Stimulated activated CD4-positive, alpha-beta T cell treated with anti-CD3 and anti-CD28 coated beads, TNF-alpha, amount 100 ng/mL, for 48 hours (primary cell): ENCODE measurements around the gene GPC2.
A peak's percentile ranks its signal among the peaks of the same experiment; 100 is the strongest.
"Not testable (repeated sequence)": the region's sequence is repeated elsewhere in the genome, so short reads cannot be mapped to it uniquely, and the experiment has no call there.

Source experiments
- DNase-seq, 3 donors: peaks; one replicate each; pipeline ENCODE4 v3.0.0-alpha.2; 2020; ENCODE audit warnings: low read depth in 3 of 3

Gene GPC2

DNA sequence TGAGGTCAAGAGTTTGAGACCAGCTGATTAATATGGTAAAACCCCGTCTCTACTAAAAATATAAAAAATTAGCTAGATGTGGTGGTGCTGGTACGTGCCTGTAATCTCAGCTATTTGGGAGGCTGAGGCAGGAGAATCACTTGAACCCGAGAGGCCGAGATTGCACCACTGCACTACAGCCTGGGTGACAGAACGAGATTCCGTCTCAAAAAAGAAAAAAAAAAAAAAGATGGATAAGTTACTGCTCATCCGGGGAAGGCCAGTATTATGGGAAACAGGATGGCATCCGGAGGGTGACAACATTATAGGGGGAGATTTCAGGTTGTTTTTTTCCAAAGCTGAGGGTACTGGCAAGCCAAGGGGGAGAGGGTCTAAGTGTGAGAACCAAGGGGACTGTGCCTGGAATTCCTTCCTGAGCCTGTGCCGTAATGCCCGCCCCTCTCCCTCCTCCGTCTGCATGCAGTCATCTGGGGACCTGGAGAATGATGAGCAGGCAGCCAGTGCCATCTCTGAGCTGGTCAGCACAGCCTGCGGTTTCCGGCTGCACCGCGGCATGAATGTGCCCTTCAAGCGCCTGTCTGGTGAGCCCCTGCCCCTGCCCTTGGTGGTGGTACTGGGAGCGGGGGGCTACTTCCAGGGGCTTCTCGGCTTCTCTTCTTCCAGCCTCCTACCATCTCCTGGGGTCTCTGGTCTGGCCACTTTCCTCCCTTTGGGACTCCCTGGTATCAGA, 24.1 kb downstream of the GPC2 start:
- no peak for DNase-seq

DNA sequence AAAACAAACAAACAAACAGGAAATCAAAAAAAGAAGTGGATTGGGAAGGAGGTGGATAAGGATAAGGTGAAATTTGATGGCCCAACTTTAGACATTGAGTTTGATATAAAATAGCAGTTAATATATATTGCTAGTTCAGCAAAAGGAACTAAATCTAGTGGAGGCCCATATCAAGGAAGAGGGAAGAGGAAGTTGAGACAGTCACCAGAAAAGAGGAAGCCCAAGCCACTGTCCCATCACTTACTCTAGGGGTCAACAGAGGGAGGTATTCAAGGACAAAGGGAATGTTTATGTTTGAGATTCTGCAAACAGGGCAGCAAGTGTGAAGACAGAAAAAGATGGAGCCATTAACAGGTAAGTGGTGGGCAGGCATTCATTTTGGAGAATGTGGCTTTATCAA, 24.8 kb downstream of the GPC2 start:
- no peak for DNase-seq

DNA sequence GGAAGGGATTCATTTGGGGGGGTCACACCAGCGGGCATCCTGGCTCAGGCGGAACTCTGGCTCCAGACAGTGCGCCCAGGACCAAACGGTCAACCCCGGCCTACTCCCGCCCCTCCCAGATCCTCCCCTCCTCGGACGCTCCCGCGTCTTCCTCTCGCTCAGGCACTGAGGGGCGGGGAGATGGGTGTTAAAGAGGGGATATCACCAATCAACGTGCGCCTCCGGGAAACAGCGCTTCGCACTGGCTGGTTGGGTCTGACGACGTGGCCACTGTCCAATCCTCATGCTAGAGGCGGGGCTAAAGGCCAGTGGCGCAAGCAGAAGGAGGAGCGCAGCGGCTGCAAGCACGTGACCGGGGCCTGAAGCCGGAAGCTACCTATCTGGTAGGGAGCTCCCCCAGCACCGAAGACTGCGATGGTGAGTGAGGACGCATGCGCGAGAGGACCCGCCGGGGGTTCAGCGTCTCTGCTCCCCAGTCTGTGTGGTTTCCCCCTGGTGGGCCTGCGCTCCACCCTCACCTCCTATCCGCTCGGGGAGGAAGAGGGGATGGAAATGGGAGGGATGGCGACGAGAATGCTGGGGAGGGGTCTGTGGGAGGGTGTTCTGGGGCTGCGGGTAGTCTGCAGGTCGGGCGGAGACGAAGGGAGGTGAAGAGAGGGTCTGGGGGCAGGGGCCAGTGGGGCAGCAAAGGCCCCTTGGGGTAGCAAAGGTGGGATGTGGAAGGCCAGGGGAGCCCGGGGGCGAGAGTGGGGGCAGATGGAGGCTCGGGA, 28.4 kb downstream of the GPC2 start, which contains the start of gene LAMTOR4:
Gene LAMTOR4 (plus strand): TSS at position 360 of the 770 bp plus-strand sequence. CDS start 55 bp downstream, at position 415.
- DNase-seq: peak; percentile 95 to 98 (median 97)

DNA sequence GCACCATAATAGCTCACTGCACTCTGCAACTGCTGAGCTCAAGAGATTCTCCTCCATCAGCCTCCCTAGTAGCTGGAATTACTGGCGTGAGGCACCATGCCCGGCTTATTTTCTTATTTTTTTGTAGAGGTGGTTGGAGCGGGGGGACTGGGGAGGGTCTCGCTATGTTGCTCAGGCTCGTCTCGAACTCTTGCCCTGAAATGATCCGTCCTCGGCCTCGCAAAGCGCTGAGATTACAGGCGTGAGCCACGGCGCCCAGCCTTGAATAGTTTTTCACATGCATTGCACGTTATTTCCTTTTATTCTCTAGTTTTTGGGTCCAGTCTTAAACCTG, 29.0 kb downstream of the GPC2 start:
- DNase-seq: no peak

DNA sequence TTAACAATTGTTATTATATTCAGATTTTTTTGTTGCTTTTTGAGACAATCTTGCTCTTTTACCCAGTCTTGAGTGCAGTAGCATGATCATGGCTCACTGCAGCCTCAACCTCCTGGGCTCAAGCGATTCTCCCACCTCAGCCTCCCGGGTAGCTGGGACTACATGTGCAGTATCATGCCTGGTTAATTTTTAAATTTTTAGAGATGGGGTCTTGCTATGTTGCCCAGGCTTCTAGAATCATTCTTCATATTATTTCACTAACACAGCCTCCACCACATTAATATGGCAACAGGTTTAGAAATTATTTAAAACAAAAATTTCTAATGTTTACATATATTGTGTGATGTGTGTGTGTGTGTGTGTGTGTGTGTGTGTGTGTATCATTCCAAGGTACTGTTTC, 29.9 kb downstream of the GPC2 start:
- DNase-seq: no peak

DNA sequence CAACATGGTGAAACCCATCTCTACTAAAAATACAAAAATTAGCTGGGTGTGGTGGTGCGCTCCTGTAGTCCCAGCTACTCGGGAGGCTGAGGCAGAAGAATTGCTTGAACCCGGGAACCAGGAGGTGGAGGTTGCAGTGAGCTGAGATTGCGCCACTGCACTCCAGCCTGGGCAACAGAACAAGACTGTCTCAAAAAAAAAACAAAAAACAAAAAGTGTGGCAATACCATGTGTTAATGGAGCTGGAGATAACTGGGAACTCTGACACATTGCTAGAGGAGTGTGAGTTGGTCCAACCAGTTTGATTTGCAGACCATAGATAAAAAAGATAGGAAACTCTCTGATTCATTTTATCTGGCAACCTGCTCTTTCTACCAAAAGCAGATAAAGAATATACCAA, 30.8 kb downstream of the GPC2 start:
- not testable (repeated sequence) for DNase-seq

DNA sequence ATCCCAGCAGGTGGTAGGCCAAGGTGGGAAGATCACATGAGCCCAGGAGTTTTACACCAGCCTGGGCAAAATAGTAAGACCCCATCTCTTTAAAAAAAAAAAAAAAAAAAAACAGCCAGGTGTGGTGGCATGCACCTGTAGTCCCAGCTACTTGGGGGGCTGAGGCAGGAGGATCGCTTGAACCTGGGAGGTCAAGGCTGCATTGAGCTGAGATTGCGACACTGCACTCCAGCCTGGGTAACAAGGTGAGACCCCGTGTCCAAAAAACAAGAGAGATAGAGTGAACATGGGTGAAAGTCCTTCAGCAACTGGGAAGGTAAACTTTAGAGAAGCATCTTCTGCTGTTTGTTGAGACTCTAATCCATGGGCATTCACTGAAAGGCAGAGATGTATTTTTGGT, 34.7 kb downstream of the GPC2 start:
- DNase-seq: no peak

DNA sequence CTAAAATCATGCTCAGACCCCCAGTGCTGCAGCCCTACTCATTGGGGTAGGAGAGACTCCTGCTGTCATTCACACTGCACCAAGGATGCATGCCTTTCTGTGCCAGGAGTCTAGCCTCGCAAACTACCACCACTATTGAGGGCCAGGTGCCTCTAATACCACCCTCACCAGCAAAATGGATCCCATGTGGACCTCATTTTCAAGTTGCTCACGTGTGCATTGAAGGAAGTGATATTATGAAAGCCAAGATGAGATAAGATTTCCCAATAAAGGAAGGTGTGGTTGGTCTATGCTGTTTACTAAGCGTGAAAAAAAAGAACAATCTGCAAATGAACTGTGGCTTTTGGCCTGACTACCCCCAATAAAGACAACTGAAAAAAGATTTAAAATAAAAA, 35.6 kb downstream of the GPC2 start:
- DNase-seq: no peak

DNA sequence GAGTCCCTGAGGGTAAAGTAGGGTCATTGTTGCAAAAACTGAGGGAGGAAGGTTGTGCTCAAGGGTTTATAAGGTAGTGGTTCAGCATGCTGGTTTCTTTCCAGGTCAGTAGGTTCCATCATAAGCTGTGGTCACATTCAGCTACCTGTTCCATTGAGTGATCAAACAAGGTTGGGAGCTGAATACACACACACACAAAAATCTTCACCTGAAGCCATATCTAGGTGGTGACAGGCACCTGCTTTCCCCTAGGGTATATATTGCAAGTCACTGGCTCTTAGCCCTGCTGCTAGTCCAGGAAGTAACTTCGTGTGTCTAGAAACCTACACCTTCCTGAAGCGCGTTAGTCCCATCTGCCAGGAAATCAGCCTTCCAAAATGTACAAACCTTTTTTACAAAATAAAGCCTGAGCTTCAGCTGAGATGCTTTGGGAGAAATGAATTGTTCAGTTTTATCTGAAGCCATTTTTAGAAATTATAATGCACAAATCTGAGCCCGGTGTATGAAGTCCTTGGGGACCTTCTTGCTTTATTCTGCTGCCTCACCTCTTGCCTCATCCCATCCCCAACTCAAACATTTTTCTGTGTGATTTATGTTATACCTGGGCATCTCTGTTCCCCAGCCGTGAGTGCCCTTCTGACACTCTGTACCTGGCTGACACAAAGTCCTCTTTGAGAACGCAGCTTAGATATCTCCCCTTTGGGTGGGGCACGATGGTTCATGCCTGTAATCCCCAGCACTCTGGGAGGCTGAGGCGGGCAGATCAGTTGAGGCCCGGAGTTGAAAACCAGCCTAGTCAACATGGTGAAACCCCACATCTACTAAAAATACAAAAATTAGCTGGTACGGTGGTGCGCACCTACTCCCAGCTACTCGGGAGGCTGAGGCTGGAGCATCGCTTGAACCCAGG, 39.1 kb downstream of the GPC2 start:
- no peak for DNase-seq

DNA sequence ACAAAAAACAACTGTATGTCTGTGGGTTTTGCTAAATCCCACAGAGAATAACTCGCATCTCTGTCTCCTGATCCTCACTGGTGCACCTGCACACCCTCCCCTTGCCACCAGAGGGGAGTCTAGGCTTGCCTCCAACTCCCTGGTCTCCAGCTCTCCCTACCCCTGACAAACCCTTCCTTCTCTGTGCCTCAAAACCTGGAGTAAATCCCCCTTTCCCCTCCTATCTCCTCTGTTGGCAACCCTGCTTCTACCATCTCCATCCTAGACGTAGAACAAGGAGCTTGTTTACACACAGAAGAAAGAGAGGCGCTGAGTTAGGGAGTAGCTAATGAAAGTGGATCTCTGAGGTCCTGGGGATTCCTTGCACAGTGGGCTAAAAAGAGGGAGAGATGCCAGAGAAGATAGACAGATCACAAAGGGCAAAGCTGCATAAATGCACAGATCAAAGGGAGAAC, 44.5 kb downstream of the GPC2 start:
- DNase-seq: peak in 1 of 3 donors; percentile 58

DNA sequence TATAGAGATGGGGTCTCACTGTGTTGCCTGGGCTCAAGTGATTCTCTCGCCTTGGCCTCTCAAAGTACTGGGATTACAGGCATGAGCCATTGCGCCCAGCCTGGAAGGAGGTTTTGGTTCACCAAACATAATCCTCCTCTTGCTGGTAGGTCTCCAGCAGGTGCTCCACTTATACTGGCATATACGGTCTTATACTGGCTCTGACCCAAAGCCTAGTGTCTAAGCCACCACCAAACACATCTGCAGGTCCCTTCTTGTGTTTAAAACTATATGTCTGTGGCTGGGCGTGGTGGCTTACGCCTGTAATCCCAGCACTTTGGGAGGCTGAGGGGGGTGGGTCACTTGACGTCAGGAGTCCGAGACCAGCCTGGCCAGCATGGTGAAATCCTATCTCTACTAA, 45.1 kb downstream of the GPC2 start:
- DNase-seq: no peak

DNA sequence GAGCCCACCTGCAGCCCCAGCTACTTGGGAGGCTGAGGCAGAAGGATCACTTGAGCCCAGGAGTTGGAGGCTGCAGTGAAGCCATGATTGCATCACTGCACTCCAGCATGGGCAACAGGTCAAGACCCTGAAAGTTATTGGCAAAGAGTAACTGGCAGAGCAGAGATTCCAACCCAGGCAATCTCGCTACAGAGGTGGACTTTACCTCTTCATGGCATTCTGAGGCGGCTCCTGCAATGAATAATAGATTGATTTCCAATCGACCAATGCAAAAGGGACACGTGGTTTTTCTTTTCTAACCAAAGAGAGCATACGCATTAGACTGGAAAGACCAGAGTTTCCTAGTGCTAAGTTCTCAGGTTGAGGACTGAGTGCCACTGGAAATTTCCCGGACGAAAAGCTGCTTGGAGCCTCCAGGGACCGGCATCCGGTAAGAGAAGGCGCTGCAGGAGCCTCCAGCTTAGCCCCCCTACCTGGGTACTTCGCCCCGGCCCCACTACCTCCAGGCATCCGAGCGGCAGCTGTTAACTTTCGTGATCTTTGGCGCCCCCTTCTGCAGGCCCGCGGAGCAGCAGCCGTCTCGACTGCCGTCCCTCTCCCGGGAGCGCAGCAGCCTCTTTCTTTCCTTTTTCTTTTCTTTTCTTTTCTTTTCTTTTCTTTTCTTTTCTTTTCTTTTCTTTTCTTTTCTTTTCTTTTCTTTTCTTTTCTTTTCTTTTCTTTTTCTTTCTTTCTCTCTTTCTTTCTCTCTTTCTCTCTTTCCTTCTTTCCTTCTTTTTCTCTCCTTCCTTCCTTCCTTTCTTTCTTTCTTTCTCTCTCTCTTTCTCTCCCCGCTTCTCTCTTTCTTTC, 46.4 kb downstream of the GPC2 start:
- DNase-seq: peak; percentile 59 to 88 (median 75)

DNA sequence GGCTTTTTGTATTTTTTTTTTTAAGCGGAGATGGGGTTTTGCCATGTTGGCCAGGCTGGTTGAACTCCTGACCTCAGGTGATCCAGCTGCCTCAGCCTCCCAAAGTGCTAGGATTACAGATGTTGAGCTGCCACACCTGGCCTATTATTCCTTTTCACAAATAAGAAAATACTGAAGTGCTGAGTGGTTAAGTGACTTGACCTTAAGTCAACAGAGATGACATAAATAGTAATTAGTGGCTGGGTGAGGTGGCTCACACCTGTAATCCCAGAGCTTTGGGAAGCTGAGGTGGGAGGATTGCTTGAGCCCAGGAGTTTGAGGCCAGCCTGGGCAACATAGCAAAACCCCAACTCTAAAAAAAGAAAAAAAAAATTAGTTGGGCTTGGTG, 47.0 kb downstream of the GPC2 start:
- not testable (repeated sequence) for DNase-seq

DNA sequence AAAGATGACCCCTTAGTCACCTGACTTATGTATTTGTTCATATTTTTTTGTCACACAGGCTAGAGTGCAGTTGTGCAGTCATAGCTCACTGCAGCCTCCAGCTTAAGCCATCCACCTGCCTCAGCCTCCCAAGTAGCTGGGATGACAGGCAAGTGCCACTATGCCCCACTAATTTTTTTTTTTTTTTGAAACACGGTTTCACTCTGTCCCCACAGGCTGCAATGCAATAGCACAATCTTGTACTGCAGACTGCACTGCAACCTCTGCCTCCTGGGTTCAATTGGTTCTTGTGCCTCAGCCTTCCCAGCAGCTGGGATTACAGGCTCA, 48.6 kb downstream of the GPC2 start:
- no peak for DNase-seq

DNA sequence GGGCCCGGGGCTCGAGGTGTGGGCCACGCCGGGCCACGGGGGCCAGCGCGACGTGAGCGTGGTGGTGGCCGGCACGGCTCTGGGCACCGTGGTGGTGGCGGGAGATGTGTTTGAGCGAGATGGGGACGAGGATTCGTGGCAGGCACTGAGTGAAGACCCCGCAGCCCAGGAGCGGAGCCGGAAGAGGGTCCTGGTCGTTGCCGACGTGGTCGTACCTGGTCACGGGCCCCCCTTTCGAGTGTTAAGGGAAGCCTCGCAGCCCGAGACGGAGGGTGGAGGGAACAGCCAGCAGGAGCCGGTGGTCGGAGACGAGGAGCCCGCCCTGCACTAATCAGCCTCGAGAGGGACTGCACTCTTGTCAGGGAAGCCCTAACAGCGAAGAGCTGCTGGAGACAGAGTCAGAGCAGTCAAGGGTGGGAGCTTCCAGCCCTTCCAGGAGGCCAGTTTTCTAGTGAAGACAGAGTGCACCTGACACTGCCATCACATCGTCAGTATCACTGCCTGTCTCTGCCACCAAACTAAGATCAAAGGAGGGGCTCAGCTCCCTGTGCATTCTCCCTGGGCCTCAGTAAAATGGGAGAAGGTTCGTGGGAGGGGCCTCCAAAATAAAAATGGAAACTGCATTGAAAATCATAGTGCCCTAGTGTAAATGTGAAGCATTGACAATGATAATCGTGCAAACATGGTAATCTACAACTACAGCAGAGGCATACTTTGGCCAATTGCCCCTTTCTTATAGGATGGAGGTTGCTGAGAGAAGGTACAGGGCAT, 49.1 kb downstream of the GPC2 start:
- no peak for DNase-seq

DNA sequence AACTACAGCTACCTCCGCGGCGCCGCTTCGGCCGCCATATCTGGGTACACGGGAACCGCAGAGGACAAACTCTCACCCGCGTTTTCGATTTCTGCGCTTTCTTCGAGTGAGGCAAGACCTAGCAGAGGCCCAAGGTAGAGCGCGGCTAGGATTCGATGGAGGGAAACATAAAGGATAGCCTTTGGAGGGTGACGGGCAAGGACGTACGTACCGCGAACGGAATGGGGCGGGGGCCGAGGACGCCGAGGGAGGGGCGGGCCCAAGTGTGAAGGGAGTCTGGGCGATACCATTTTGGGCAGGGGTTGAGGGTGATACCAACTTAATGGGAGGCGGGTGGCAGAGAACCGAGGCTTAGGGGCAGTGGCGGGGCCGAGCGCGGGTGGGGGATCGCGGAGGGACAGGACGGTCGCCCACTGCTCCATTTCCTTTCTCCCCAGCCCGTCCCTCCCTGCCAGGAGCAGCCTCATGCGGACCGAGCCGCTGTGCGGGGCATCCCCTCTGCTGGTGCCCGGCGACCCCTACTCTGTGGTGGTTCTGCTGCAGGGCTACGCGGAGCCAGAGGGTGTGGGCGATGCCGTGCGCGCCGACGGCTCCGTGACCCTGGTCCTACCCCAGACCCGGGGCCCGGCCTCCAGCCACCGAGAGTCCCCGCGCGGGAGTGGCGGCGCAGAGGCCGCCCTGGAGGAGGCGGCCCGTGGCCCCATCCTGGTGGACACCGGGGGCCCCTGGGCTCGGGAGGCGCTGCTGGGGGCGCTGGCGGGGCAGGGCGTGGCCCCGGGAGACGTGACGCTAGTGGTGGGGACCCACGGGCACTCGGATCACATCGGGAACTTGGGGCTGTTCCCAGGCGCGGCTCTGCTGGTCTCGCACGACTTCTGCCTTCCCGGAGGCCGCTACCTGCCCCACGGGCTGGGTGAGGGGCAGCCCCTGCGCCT, 50.0 kb downstream of the GPC2 start, which contains the start of gene MBLAC1:
Gene MBLAC1 (plus strand): TSS at position 37 of the 935 bp plus-strand sequence. CDS start 429 bp downstream, at position 466.
- peak; percentile 80 to 91 (median 84) for DNase-seq

DNA sequence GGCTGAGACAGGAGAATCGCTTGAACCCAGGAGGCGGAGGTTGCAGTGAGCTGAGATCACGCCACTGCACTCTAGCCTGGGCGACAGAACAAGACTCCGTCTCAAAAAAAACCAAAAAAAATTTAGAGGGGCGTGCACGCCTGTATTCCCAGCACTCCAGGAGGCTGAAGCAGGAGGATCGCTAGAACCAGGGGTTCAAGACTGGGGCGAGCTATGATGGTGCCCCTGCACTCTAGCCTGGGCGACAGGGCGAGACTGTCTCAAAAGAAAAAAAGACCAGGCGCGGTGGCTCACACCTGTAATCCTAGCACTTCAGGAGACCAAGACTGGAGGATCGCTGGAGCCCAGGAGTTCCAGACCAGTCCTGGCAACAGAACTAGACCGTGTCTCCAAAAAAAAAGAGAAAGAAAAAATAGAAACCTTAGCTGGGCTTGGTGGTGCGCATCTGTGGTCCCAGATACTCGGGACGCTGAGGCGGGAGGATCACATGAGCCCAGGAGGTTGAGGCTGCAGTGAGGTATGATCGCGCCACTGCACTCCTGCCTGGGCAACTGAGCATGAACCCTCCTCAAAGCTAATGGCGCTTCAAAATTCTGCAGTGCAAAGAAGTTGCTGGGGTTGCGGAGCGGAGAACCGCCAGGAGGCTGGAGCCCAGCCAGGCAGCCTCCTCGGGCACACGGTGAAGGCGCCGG, 50.8 kb downstream of the GPC2 start:
- DNase-seq: no peak

DNA sequence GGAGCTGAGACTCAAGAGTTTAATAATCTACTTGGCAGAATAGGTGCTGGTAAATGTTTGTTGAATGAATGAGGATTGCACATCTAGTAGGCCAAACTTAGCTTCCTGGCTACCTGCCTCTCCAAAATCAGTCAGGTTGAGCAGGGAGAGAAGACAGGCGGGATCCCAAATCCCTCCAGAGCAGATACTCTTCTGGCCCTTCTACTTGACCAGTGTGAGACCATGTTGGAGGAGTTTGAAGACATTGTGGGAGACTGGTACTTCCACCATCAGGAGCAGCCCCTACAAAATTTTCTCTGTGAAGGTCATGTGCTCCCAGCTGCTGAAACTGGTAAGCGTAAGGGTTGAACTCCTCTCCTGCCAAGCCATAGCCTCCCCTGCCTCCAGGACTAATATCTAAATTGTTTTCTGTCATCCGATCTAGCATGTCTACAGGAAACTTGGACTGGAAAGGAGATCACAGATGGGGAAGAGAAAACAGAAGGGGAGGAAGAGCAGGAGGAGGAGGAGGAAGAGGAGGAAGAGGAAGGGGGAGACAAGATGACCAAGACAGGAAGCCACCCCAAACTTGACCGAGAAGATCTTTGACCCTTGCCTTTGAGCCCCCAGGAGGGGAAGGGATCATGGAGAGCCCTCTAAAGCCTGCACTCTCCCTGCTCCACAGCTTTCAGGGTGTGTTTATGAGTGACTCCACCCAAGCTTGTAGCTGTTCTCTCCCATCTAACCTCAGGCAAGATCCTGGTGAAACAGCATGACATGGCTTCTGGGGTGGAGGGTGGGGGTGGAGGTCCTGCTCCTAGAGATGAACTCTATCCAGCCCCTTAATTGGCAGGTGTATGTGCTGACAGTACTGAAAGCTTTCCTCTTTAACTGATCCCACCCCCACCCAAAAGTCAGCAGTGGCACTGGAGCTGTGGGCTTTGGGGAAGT, 52.6 kb downstream of the GPC2 start:
- no peak for DNase-seq
